Measurements from ENCODE around the gene CAV3. TPM values are rescaled to one million over a fixed set of nuclear protein-coding genes. Genes with fewer than 3 reads are reported as not detected.

The CAV3 gene
- total and polyA plus RNA-seq, 9 of the 15 experiments (the other 6 are each of a cell fraction or from before 2014, with no cell fraction given): not detected

GRCh38 chr3:8749316-8749715 is 15.7 kb downstream of the CAV3 start:
- H3K4me2 ChIP-seq (ENCODE audit: insufficient read depth, low read length): no peak overlapping the region
- no TSS peak for BruUV-seq (replicated peaks)
- no peaks in the 10 kb centered on the region for H3K79me2 ChIP-seq (ENCODE audit: control insufficient read depth, insufficient read depth, low read length)
- POLR2A ChIA-PET: no interaction called here
- peaks cover 4 to 47% of the 10 kb centered on the region in 2 experiments; a peak in 2 of 5 replicates for H3K27me3 ChIP-seq (ENCODE audit: control insufficient read depth in 2 of 2, insufficient read depth in 2 of 2, low read length in 2 of 2)
- no peak overlapping the region for H3K4me3 ChIP-seq
- no peak overlapping the region for H3K27ac ChIP-seq (ENCODE audit: extremely low read depth, low read depth, low read length)
- no peaks in the 10 kb centered on the region for H3K9me1 ChIP-seq (ENCODE audit: control insufficient read depth, insufficient read depth, low read length)
- FAIRE-seq (no peak), ATAC-seq (no peak), DNase-seq (ENCODE audit: extremely low read depth in 1 of 4, low spot score in 3 of 4) (no peak)
- WGBS (ENCODE audit: insufficient coverage, low coverage, missing lambda C conversion rate): 3% methylated on average over 3 of the region's 3 CpGs
- H3K9me3 ChIP-seq (replicated peaks; ENCODE audit: control insufficient read depth, insufficient read depth, low read depth, low read length): no peaks in the 10 kb centered on the region
- H3K9ac ChIP-seq (ENCODE audit: insufficient read depth in 1 of 2, low read depth in 2 of 2, low read length in 2 of 2): no peak overlapping the region
- H3K36me3 ChIP-seq (ENCODE audit: control insufficient read depth, insufficient read depth, low read length): no peaks in the 10 kb centered on the region
- in situ Hi-C loops (cut with MboI) (no loop called here), intact Hi-C loops (cut with micrococcal nuclease) (no loop called here)
- no peak overlapping the region for H2AFZ ChIP-seq (ENCODE audit: low read depth, low read length)
- TF ChIP-seq MXD1 (CRISPR knock-in tag; IDR thresholded peaks at IDR 0.05; ENCODE audit: borderline replicate concordance, poor library complexity, severe bottlenecking): no peak
- TF ChIP-seq ZNF316 (IDR thresholded peaks at IDR 0.05): no peak
- no peaks in the 10 kb centered on the region for H3K4me1 ChIP-seq (replicated peaks in 1 of 2; ENCODE audit: control insufficient read depth in 2 of 2, insufficient read depth in 2 of 2, low read length in 2 of 2)
- CTCF ChIA-PET (ENCODE audit: low intra/inter-chr PET ratio): no interaction called here
- no peaks in the 10 kb centered on the region for H4K20me1 ChIP-seq (replicated peaks; ENCODE audit: control insufficient read depth, insufficient read depth, low read length)

DNA sequence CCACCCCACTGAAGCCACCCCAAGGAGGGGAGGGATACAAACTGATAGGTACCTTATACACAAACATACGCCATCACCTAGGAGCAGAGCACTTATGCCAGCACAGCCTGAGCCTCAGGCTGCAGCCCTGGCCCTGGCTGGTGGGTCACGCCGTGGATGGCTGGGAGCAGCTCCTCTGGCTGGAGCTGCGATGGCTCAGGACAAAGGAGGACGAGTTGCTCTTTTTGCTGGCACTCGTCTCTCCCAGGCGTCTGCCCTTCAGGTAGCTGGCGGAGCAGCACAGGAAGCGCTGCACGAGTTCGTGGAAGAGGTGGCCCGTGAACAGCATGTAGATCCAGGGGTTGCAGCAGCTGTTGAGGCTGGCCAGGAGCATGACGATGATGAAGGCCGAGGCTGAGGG is 19.2 kb downstream of the CAV3 start:
- WGBS (ENCODE audit: insufficient coverage, low coverage, missing lambda C conversion rate): 11% methylated on average over 14 of the region's 14 CpGs
- in situ Hi-C loops (cut with MboI): no loop called here
- no TSS peak for BruUV-seq (replicated peaks)
- no peak for TF ChIP-seq U2AF1 (optimal IDR thresholded peaks at IDR 0.05; ENCODE audit: low read depth, low read length)
- TF ChIP-seq BHLHE40 (IDR thresholded peaks at IDR 0.05; ENCODE audit: low read length): no peak
- no peak for TF ChIP-seq ZNF77 (CRISPR knock-in tag; IDR thresholded peaks at IDR 0.05)
- TF ChIP-seq RBM14 (IDR thresholded peaks at IDR 0.05; ENCODE audit: borderline replicate concordance, insufficient read depth, low read depth, low read length): no peak
- TF ChIP-seq PHF21A (IDR thresholded peaks at IDR 0.05; ENCODE audit: borderline replicate concordance, low read depth): no peak
- TF ChIP-seq FUS (optimal IDR thresholded peaks at IDR 0.05; ENCODE audit: low read depth, low read length): no peak
- TF ChIP-seq SAFB2 (IDR thresholded peaks at IDR 0.05; ENCODE audit: borderline replicate concordance, low read depth, low read length, severe bottlenecking): no peak
- TF ChIP-seq, protein P1, sequence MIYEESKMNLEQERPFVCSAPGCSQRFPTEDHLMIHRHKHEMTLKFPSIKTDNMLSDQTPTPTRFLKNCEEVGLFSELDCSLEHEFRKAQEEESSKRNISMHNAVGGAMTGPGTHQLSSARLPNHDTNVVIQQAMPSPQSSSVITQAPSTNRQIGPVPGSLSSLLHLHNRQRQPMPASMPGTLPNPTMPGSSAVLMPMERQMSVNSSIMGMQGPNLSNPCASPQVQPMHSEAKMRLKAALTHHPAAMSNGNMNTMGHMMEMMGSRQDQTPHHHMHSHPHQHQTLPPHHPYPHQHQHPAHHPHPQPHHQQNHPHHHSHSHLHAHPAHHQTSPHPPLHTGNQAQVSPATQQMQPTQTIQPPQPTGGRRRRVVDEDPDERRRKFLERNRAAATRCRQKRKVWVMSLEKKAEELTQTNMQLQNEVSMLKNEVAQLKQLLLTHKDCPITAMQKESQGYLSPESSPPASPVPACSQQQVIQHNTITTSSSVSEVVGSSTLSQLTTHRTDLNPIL (CRISPR knock-in tag; IDR thresholded peaks at IDR 0.05): no peak
- TF ChIP-seq, protein P2, sequence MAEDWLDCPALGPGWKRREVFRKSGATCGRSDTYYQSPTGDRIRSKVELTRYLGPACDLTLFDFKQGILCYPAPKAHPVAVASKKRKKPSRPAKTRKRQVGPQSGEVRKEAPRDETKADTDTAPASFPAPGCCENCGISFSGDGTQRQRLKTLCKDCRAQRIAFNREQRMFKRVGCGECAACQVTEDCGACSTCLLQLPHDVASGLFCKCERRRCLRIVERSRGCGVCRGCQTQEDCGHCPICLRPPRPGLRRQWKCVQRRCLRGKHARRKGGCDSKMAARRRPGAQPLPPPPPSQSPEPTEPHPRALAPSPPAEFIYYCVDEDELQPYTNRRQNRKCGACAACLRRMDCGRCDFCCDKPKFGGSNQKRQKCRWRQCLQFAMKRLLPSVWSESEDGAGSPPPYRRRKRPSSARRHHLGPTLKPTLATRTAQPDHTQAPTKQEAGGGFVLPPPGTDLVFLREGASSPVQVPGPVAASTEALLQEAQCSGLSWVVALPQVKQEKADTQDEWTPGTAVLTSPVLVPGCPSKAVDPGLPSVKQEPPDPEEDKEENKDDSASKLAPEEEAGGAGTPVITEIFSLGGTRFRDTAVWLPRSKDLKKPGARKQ (CRISPR knock-in tag; IDR thresholded peaks at IDR 0.05): no peak

More for the DNA sequence above, 19.2 kb downstream of the CAV3 start:
- no peaks in the 10 kb centered on the region for H3K9me3 ChIP-seq (replicated peaks; ENCODE audit: control insufficient read depth, insufficient read depth, low read depth, low read length)
- ATAC-seq (no peak), FAIRE-seq (no peak), DNase-seq (ENCODE audit: extremely low read depth in 1 of 4, low spot score in 3 of 4) (no peak)
- peaks cover 5% of the 10 kb centered on the region; the same call in 1 of the 2 replicates for H4K20me1 ChIP-seq (replicated peaks; ENCODE audit: control insufficient read depth, insufficient read depth, low read length)
- H3K4me2 ChIP-seq (ENCODE audit: insufficient read depth, low read length): no peak overlapping the region
- no peak overlapping the region for H3K27ac ChIP-seq (ENCODE audit: extremely low read depth, low read depth, low read length)
- CTCF ChIA-PET (ENCODE audit: low intra/inter-chr PET ratio): no interaction called here
- no peaks in the 10 kb centered on the region for H3K79me2 ChIP-seq (ENCODE audit: control insufficient read depth, insufficient read depth, low read length)
- no peak overlapping the region for H2AFZ ChIP-seq (ENCODE audit: low read depth, low read length)
- no peak overlapping the region for H3K4me3 ChIP-seq
- intact Hi-C loops (cut with micrococcal nuclease): no loop called here
- H3K4me1 ChIP-seq (replicated peaks in 1 of 2; ENCODE audit: control insufficient read depth in 2 of 2, insufficient read depth in 2 of 2, low read length in 2 of 2): no peaks in the 10 kb centered on the region
- peaks cover 5 to 32% of the 10 kb centered on the region in 2 experiments; a peak in 3 of 5 replicates for H3K27me3 ChIP-seq (ENCODE audit: control insufficient read depth in 2 of 2, insufficient read depth in 2 of 2, low read length in 2 of 2)
- H3K36me3 ChIP-seq (ENCODE audit: control insufficient read depth, insufficient read depth, low read length): no peaks in the 10 kb centered on the region
- POLR2A ChIA-PET: interaction anchor here (0.6 to 0.7 kb wide), 2 partner anchors 63 to 244 kb away, joined by 3 to 4 read pairs; no protein-coding TSS in a partner anchor
- no peaks in the 10 kb centered on the region for H3K9me1 ChIP-seq (ENCODE audit: control insufficient read depth, insufficient read depth, low read length)
- H3K9ac ChIP-seq (ENCODE audit: insufficient read depth in 1 of 2, low read depth in 2 of 2, low read length in 2 of 2): peak overlapping the region in 1 of 2 experiments; percentile 38; a peak in 1 of 4 replicates
